ENCODE measurements around the gene CDH4. TPM values are rescaled to one million over a fixed set of nuclear protein-coding genes. Genes with fewer than 3 reads are reported as not detected.
"Not testable (repeated sequence)": the region's sequence is repeated elsewhere in the genome, so short reads cannot be mapped to it uniquely, and the experiment has no call there.

CDH4 gene
- total RNA-seq, 4 donors from 2014 or later = 0.13 to 0.38 (median 0.21) TPM; not detected in 1

GRCh38 chr20:61941721-61942405 is 689.8 kb downstream of the CDH4 start:
- DNase-seq = no peak
- TF ChIP-seq CTCF (IDR thresholded peaks at IDR 0.05) (no peak), POLR2A (IDR thresholded peaks at IDR 0.05) (no peak)
- Histone ChIP-seq H3K4me3 (no peak overlapping the region), H3K27ac (no peak overlapping the region), H3K9me3 (no peaks in the 10 kb centered on the region), H3K36me3 (no peaks in the 10 kb centered on the region), H3K4me1 (no peaks in the 10 kb centered on the region), H3K27me3 (peaks cover 0 to 19% (median 0%) of the 10 kb centered on the region in 4 donors)
- 43% methylated on average over 1 of the region's 16 CpGs; no CpG with 5 or more reads in 1 of the 2 donors for WGBS, 2 donors
- intact Hi-C loops (cut with DNase I) = no loop called here

- Histone ChIP-seq H3K27me3 (peaks cover 0 to 15% (median 0%) of the 10 kb centered on the region in 4 donors), H3K27ac (no peak overlapping the region), H3K9me3 (no peaks in the 10 kb centered on the region), H3K4me1 (no peaks in the 10 kb centered on the region), H3K4me3 (no peak overlapping the region), H3K36me3 (no peaks in the 10 kb centered on the region)
- TF ChIP-seq POLR2A (IDR thresholded peaks at IDR 0.05) (no peak), CTCF (IDR thresholded peaks at IDR 0.05) (no peak)
- intact Hi-C loops (cut with DNase I) = no loop called here
- DNase-seq = no peak
- 80% methylated on average over 7 of the region's 9 CpGs; no CpG with 5 or more reads in 1 of the 2 donors for WGBS, 2 donors
These were observed 690.5 kb downstream of the CDH4 start for GRCh38 chr20:61942526-61942925.

GRCh38 chr20:61944967-61945366 is 692.9 kb downstream of the CDH4 start:
- H3K27ac ChIP-seq; H3K36me3 ChIP-seq; H3K4me3 ChIP-seq; DNase-seq; H3K4me1 ChIP-seq; H3K27me3 ChIP-seq; H3K9me3 ChIP-seq; intact Hi-C loops (cut with DNase I): not testable (repeated sequence)
- 80% methylated on average over 5 of the region's 34 CpGs; no CpG with 5 or more reads in 1 of the 2 donors for WGBS, 2 donors

- H3K4me3 ChIP-seq; H3K27ac ChIP-seq; intact Hi-C loops (cut with DNase I); H3K4me1 ChIP-seq; H3K9me3 ChIP-seq; H3K36me3 ChIP-seq; DNase-seq; H3K27me3 ChIP-seq: not testable (repeated sequence)
- WGBS, 2 donors = no CpG with 5 or more reads among the region's 29 CpGs
These were observed 693.4 kb downstream of the CDH4 start for GRCh38 chr20:61945495-61945894.

- H3K9me3 ChIP-seq; H3K36me3 ChIP-seq; intact Hi-C loops (cut with DNase I); DNase-seq; H3K27ac ChIP-seq; H3K4me1 ChIP-seq; H3K4me3 ChIP-seq: not testable (repeated sequence)
- H3K27me3 ChIP-seq = peaks cover 0 to 26% (median 0%) of the 10 kb centered on the region in 4 donors
- 88% methylated on average over 3 of the region's 28 CpGs; no CpG with 5 or more reads in 1 of the 2 donors for WGBS, 2 donors
These were observed 696.0 kb downstream of the CDH4 start for GRCh38 chr20:61948056-61948455.

- no peaks in the 10 kb centered on the region for H3K4me1 ChIP-seq
- intact Hi-C loops (cut with DNase I) = no loop called here
- 80 to 94% methylated on average over 9 to 14 of the region's 22 CpGs for WGBS, 2 donors
- no peak overlapping the region for H3K27ac ChIP-seq
- H3K27me3 ChIP-seq = peaks cover 0 to 34% (median 0%) of the 10 kb centered on the region in 4 donors
- H3K4me3 ChIP-seq = no peak overlapping the region
- H3K36me3 ChIP-seq = no peaks in the 10 kb centered on the region
- TF ChIP-seq CTCF (IDR thresholded peaks at IDR 0.05) (no peak), POLR2A (IDR thresholded peaks at IDR 0.05) (no peak)
- H3K9me3 ChIP-seq = no peaks in the 10 kb centered on the region
- no peak for DNase-seq
These were observed 696.7 kb downstream of the CDH4 start for GRCh38 chr20:61948586-61949362.
